NT2/D1 (cell line): ENCODE measurements around the gene GRK5.
A peak's percentile ranks its signal among the peaks of the same experiment; 100 is the strongest.
"Not testable (repeated sequence)": the region's sequence is repeated elsewhere in the genome, so short reads cannot be mapped to it uniquely, and the experiment has no call there.

Experiments used
- DNase-seq: peaks from one replicate; pipeline ENCODE4 v3.0.0-alpha.2; 2011; ENCODE audit warnings: low read depth, low spot score
- H3K27me3 ChIP-seq: 2 replicates; pipeline ENCODE4 v1.6.0; 2011; ENCODE audit warnings: mild to moderate bottlenecking; ENCODE audit not compliant: insufficient read length, insufficient read depth
- H3K36me3 ChIP-seq: 2 replicates; pipeline ENCODE4 v1.6.1; 2011; ENCODE audit warnings: mild to moderate bottlenecking, low read length, mixed read lengths; ENCODE audit not compliant: insufficient read depth, insufficient read length
- H3K4me1 ChIP-seq: 2 replicates; pipeline ENCODE4 v1.5.1; 2011; ENCODE audit not compliant: insufficient read depth, insufficient read length
- H3K4me3 ChIP-seq: 2 replicates; pipeline ENCODE4 v1.5.1; 2011; ENCODE audit warnings: low read depth; ENCODE audit not compliant: insufficient read length
- H3K9ac ChIP-seq: 2 replicates; pipeline ENCODE4 v1.6.0; 2011; ENCODE audit warnings: low read depth; ENCODE audit not compliant: insufficient read length
- H3K9me3 ChIP-seq: 2 replicates; pipeline ENCODE4 v1.5.1; 2011; ENCODE audit warnings: mild to moderate bottlenecking, low read length; ENCODE audit not compliant: insufficient read depth
- SUZ12 ChIP-seq: IDR thresholded peaks from 2 replicates; pipeline ENCODE4 v1.6.1; 2011; ENCODE audit not compliant: insufficient read length, insufficient read depth; ENCODE audit errors: extremely low read depth
- YY1 ChIP-seq: IDR thresholded peaks from 2 replicates; pipeline ENCODE4 v1.6.1; 2011; ENCODE audit not compliant: insufficient read length, insufficient read depth
- ZNF274 ChIP-seq: IDR thresholded peaks from 2 replicates; pipeline ENCODE4 v1.6.1; 2011; ENCODE audit warnings: mild to moderate bottlenecking, low read depth, low read length

GRK5 gene

GRCh38 chr10:119167041-119167440, 40.3 kb upstream of the GRK5 start:
- Histone ChIP-seq H3K9me3 (no peaks in the 10 kb centered on the region), H3K4me1 (peaks cover 3% of the 10 kb centered on the region), H3K9ac (no peak overlapping the region), H3K36me3 (peaks cover 57% of the 10 kb centered on the region), H3K27me3 (no peaks in the 10 kb centered on the region), H3K4me3 (no peak overlapping the region)
- no peak for DNase-seq
- TF ChIP-seq YY1: no peak
- TF ChIP-seq ZNF274: no peak
- TF ChIP-seq SUZ12: no peak

GRCh38 chr10:119174109-119174508, 33.3 kb upstream of the GRK5 start:
- H3K4me3 ChIP-seq: no peak overlapping the region
- no peaks in the 10 kb centered on the region for H3K9me3 ChIP-seq
- no peak overlapping the region for H3K9ac ChIP-seq
- no peaks in the 10 kb centered on the region for H3K27me3 ChIP-seq
- peaks cover 2% of the 10 kb centered on the region for H3K4me1 ChIP-seq
- DNase-seq: no peak
- H3K36me3 ChIP-seq: peaks cover 64% of the 10 kb centered on the region
- TF ChIP-seq YY1 (no peak), SUZ12 (no peak), ZNF274 (no peak)

GRCh38 chr10:119176166-119176565, 31.2 kb upstream of the GRK5 start:
- H3K4me1 ChIP-seq: peaks cover 2% of the 10 kb centered on the region
- no peak overlapping the region for H3K4me3 ChIP-seq
- H3K9me3 ChIP-seq: no peaks in the 10 kb centered on the region
- H3K27me3 ChIP-seq: no peaks in the 10 kb centered on the region
- no peak for DNase-seq
- H3K9ac ChIP-seq: no peak overlapping the region
- TF ChIP-seq SUZ12 (no peak), ZNF274 (no peak), YY1 (no peak)
- H3K36me3 ChIP-seq: peaks cover 48% of the 10 kb centered on the region

- no peak for DNase-seq
- H3K4me1 ChIP-seq: peaks cover 2% of the 10 kb centered on the region
- no peaks in the 10 kb centered on the region for H3K27me3 ChIP-seq
- H3K36me3 ChIP-seq: peaks cover 33% of the 10 kb centered on the region
- peak overlapping the region; percentile 90 for H3K4me3 ChIP-seq
- peak overlapping the region; percentile 96 for H3K9ac ChIP-seq
- TF ChIP-seq YY1 (no peak), SUZ12 (no peak), ZNF274 (no peak)
- H3K9me3 ChIP-seq: no peaks in the 10 kb centered on the region
Observed at GRCh38 chr10:119177708-119178371, 29.5 kb upstream of the GRK5 start.

- Histone ChIP-seq H3K9ac (peak within 1 kb of the TSS; percentile 96), H3K4me3 (peak within 1 kb of the TSS; percentile 90), H3K9me3 (no peaks in the 10 kb centered on the region), H3K36me3 (peaks cover 30% of the 10 kb centered on the region), H3K4me1 (peaks cover 2% of the 10 kb centered on the region), H3K27me3 (no peaks in the 10 kb centered on the region)
- TF ChIP-seq SUZ12: no peak
- no peak for TF ChIP-seq ZNF274
- TF ChIP-seq YY1: peak; percentile 61
- peak; percentile 79 for DNase-seq
Observed at GRCh38 chr10:119178372-119179119, 28.8 kb upstream of the GRK5 start, which contains the start of gene PRDX3. Gene PRDX3 (minus strand): TSS chr10:119178812. CDS start chr10:119178790, 22 bp downstream.

GRCh38 chr10:119180850-119181400, 26.4 kb upstream of the GRK5 start:
- H3K9ac ChIP-seq, H3K9me3 ChIP-seq, H3K4me1 ChIP-seq, H3K27me3 ChIP-seq, H3K4me3 ChIP-seq, DNase-seq: not testable (repeated sequence)
- peaks cover 14% of the 10 kb centered on the region for H3K36me3 ChIP-seq

- no peak for DNase-seq
- Histone ChIP-seq H3K4me1 (no peaks in the 10 kb centered on the region), H3K9ac (no peak overlapping the region), H3K4me3 (no peak overlapping the region), H3K36me3 (no peaks in the 10 kb centered on the region), H3K27me3 (no peaks in the 10 kb centered on the region), H3K9me3 (no peaks in the 10 kb centered on the region)
- TF ChIP-seq YY1 (no peak), ZNF274 (no peak), SUZ12 (no peak)
Observed at GRCh38 chr10:119183664-119184412, 23.5 kb upstream of the GRK5 start.
